ENCODE data around the gene FAM81A. TPM values are rescaled to one million over a fixed set of nuclear protein-coding genes. Genes with fewer than 3 reads are reported as not detected.

Gene FAM81A
- total RNA-seq, result 0.34 and 0.58 TPM in 2 replicates
- long read RNA-seq, partial matches to known transcripts, result 0 of 4 reads
- long read RNA-seq, other reads (novel, unspliced or antisense), result 1 of 4 reads

DNA sequence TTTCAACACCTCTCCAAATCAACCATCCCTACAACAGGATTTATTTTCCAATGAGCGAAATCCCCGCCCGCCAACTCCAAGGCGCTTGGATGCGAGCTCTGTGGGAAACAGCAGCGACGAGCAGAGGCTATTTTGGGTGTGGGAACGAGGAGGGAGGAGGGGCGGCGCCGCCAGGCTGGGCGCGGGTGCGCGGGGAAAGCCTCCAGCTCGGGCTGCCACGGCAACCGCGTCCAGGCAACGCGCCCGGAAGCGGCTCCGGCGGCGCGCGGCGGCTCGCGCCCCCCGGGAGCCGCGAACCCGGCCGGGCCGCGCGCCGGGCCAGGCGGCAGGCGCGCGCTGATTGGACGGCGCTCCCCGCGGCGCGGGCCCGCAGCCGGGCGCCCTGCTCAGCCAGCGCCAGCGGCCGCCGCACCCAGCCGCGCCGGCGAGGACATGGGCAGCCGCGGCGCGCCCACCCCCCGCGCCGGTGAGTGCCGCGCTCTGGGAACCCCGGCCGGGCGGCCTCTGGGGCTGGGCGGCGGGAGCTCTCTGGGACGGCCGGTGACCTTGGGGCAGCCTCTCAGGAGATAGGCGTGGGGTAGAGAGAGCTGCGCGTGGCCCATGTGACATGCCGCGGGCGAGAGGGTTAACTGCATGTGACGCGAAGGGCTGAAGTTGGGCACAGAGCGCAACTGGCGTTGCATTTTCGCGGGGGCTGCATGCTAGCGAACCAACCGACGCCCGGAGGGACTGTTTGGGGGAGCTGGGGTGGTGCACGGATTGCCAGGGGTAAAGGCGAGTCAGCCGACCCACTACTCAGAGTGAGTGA lies at the start of gene FAM81A:
Gene FAM81A (plus strand): TSS at position 370 of the 808 bp plus-strand sequence. CDS start 20,441 bp downstream, outside the sequence.
- peak within 1 kb of the TSS; percentile 79 for H3K4me3 Mint-ChIP-seq (ENCODE audit: low read depth)
- peaks cover 80% of the 10 kb centered on the region for H3K27me3 Mint-ChIP-seq
- H3K9me3 Mint-ChIP-seq (ENCODE audit: low read depth), result no peaks in the 10 kb centered on the region
- TF ChIP-seq, protein P1, sequence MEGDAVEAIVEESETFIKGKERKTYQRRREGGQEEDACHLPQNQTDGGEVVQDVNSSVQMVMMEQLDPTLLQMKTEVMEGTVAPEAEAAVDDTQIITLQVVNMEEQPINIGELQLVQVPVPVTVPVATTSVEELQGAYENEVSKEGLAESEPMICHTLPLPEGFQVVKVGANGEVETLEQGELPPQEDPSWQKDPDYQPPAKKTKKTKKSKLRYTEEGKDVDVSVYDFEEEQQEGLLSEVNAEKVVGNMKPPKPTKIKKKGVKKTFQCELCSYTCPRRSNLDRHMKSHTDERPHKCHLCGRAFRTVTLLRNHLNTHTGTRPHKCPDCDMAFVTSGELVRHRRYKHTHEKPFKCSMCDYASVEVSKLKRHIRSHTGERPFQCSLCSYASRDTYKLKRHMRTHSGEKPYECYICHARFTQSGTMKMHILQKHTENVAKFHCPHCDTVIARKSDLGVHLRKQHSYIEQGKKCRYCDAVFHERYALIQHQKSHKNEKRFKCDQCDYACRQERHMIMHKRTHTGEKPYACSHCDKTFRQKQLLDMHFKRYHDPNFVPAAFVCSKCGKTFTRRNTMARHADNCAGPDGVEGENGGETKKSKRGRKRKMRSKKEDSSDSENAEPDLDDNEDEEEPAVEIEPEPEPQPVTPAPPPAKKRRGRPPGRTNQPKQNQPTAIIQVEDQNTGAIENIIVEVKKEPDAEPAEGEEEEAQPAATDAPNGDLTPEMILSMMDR (IDR thresholded peaks at IDR 0.05; ENCODE audit: unreplicated experiment), result no peak
- peaks cover 10% of the 10 kb centered on the region for H3K4me1 Mint-ChIP-seq (ENCODE audit: low read depth)
- peak; percentile 60 for DNase-seq (ENCODE audit: low spot score, unreplicated experiment)
- no peaks in the 10 kb centered on the region for H3K36me3 Mint-ChIP-seq (ENCODE audit: insufficient read depth)
- H3K27ac Mint-ChIP-seq, result no peak within 1 kb of the TSS

DNA sequence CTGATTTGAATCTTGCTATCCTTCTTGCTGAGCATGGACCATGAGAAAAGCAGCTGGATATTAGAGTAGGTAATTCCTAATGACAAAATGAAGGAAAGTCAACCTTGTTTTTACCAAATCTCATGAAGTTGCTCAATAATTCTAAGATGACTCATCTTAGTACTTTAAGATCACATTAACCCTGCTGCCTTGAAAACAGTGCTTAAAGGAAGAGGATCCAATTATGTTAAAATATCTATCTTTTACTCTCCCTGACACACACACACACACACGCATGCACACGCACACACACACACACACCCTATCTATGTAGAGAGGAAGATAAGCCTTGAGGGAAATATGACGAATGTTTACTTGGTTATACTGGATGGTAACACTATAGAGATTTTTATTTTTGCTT lies 49.3 kb upstream of the FAM81A start:
- no peaks in the 10 kb centered on the region for H3K9me3 Mint-ChIP-seq (ENCODE audit: low read depth)

DNA sequence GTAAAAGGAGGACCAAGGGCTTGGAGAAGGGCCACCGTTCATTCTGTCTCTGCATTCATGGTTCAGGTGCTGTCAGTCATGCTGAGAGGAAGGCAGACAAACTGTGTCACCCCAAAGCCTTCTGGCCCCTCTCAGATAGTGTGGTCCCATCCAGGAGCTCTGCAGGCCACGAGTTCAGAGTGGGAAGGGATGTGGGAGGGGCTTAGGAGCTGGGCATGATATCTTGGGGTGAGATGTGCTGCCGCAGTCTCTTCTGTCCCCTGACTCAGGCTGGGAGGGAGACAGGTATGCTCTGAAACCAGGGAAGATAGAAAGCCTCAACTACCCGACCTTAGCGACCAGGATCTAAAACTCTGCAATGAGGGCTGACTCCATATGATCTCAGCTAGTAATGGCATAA lies 45.7 kb upstream of the FAM81A start:
- H3K4me1 Mint-ChIP-seq (ENCODE audit: low read depth), result no peaks in the 10 kb centered on the region
- peaks cover 16% of the 10 kb centered on the region for H3K27me3 Mint-ChIP-seq
- no peak overlapping the region for H3K4me3 Mint-ChIP-seq (ENCODE audit: low read depth)
- no peaks in the 10 kb centered on the region for H3K36me3 Mint-ChIP-seq (ENCODE audit: insufficient read depth)
- TF ChIP-seq, protein P1 (IDR thresholded peaks at IDR 0.05; ENCODE audit: unreplicated experiment), result no peak
- DNase-seq (ENCODE audit: low spot score, unreplicated experiment), result no peak
- H3K27ac Mint-ChIP-seq, result no peak overlapping the region
- no peaks in the 10 kb centered on the region for H3K9me3 Mint-ChIP-seq (ENCODE audit: low read depth)

More for the DNA sequence above, 49.3 kb upstream of the FAM81A start:
- Mint-ChIP-seq H3K36me3 (ENCODE audit: insufficient read depth) (no peaks in the 10 kb centered on the region), H3K4me1 (ENCODE audit: low read depth) (no peaks in the 10 kb centered on the region), H3K4me3 (ENCODE audit: low read depth) (no peak overlapping the region), H3K27me3 (peaks cover 3% of the 10 kb centered on the region), H3K27ac (no peak overlapping the region)
- TF ChIP-seq, protein P1 (IDR thresholded peaks at IDR 0.05; ENCODE audit: unreplicated experiment), result no peak
- DNase-seq (ENCODE audit: low spot score, unreplicated experiment), result no peak

DNA sequence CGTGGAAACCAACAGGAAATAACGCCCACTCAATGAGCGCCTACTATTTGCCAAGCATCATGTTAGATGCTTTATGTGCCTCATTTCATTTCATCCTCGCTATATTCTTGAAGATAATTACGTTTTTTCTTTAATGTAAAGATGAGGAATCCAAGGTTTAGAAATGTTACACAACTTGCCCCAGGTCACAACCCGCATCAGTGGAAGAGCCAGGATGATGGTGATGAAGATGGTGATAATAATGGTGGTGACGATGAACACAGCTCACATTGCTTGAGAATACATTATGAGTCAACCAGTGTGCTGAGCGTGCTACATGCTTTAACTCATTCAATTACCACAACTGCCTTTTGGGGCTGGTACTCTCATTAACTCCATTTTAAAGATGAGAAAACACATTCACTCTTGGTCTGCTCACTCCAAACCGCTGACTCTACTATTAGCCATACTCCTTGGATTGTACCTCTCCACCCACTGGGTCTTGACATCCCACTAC lies 43.8 kb upstream of the FAM81A start:
- no peaks in the 10 kb centered on the region for H3K36me3 Mint-ChIP-seq (ENCODE audit: insufficient read depth)
- no peak for DNase-seq (ENCODE audit: low spot score, unreplicated experiment)

DNA sequence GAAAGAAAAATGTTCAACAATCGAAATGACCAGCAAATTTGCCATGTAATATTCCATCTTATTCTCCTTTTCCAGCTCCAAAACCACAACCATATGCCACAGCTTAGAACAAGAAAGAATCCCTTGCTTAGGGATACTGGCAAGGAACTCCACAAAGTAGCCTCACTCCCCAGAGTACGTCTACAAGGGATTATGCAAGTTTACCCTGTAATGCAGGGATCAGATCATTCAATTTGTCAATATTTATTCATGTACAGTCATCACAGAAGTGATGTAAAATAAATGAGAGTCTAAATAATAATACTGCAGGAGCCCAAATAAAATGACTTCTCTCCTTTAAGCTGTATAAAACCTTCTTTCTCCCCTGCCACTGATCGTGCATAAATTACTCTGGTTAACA lies 41.8 kb upstream of the FAM81A start:
- Mint-ChIP-seq H3K9me3 (ENCODE audit: low read depth) (no peaks in the 10 kb centered on the region), H3K36me3 (ENCODE audit: insufficient read depth) (no peaks in the 10 kb centered on the region), H3K4me1 (ENCODE audit: low read depth) (peaks cover under 1% of the 10 kb centered on the region), H3K27ac (no peak overlapping the region), H3K27me3 (peaks cover 37% of the 10 kb centered on the region), H3K4me3 (ENCODE audit: low read depth) (no peak overlapping the region)
- DNase-seq (ENCODE audit: low spot score, unreplicated experiment), result no peak
- TF ChIP-seq, protein P1 (IDR thresholded peaks at IDR 0.05; ENCODE audit: unreplicated experiment), result no peak

More for the DNA sequence above, 43.8 kb upstream of the FAM81A start:
- no peak overlapping the region for H3K27ac Mint-ChIP-seq
- TF ChIP-seq, protein P1 (IDR thresholded peaks at IDR 0.05; ENCODE audit: unreplicated experiment), result no peak
- H3K27me3 Mint-ChIP-seq, result peaks cover 23% of the 10 kb centered on the region
- H3K4me1 Mint-ChIP-seq (ENCODE audit: low read depth), result no peaks in the 10 kb centered on the region
- no peaks in the 10 kb centered on the region for H3K9me3 Mint-ChIP-seq (ENCODE audit: low read depth)
- no peak overlapping the region for H3K4me3 Mint-ChIP-seq (ENCODE audit: low read depth)

Measured in progenitor cell of endocrine pancreas (in vitro differentiated cells).